Upper lobe of left lung (tissue), 6 donors: ENCODE data around the gene DCANP1. TPM values are rescaled to one million over a fixed set of nuclear protein-coding genes. Genes with fewer than 3 reads are reported as not detected.
A peak's percentile ranks its signal among the peaks of the same experiment; 100 is the strongest.

ENCODE experiments used
- ATAC-seq, 2 donors: fragments of 200-7000 bp; cut with Tn5 transposase; one replicate each; pipeline ENCODE4 v1.9.1; 2022; ENCODE audit warnings: mild to moderate bottlenecking in 2 of 2, moderate library complexity in 2 of 2; ENCODE audit not compliant: low FRiP score in 2 of 2
- DNase-seq, 2 donors: peaks; one replicate each; pipeline ENCODE4 v3.0.0-alpha.2; 2019 to 2020
- H3K27ac ChIP-seq, 4 donors: fragments of 200-600 bp; sonication (generic); one replicate each; pipeline ENCODE4 v1.5.1; 2016 to 2019
- H3K27me3 ChIP-seq, 4 donors: fragments of 200-600 bp; sonication (generic); one replicate each; pipeline ENCODE4 v1.5.1; 2017 to 2019
- H3K36me3 ChIP-seq, 4 donors: fragments of 200-600 bp; sonication (generic); one replicate each; pipeline ENCODE4 v1.5.1; 2016 to 2019
- H3K4me1 ChIP-seq, 4 donors: fragments of 200-600 bp; sonication (generic); one replicate each; pipeline ENCODE4 v1.5.1; 2018 to 2019
- H3K4me3 ChIP-seq, 4 donors: fragments of 200-600 bp; sonication (generic); one replicate each; pipeline ENCODE4 v1.5.1; 2017 to 2019; ENCODE audit warnings: mild to moderate bottlenecking in 2 of 4, moderate library complexity in 1 of 4
- H3K9me3 ChIP-seq, 4 donors: fragments of 200-600 bp; sonication (generic); one replicate each; pipeline ENCODE4 v1.5.1; 2018 to 2019
- EP300 ChIP-seq, 4 donors: sonication (generic); formaldehyde crosslinking; IDR thresholded peaks; one replicate each; pipeline ENCODE4 v1.5.1; 2017; ENCODE audit warnings: antibody characterized with exemption in 4 of 4, control low read depth in 2 of 4
- POLR2A ChIP-seq, 4 donors: fragments of 450-650 bp; IDR thresholded peaks; one replicate each; pipeline ENCODE4 v1.5.1; 2016 to 2017; ENCODE audit warnings: antibody characterized with exemption in 4 of 4, mild to moderate bottlenecking in 2 of 4
- POLR2AphosphoS5 ChIP-seq, 2 donors: sonication (generic); formaldehyde crosslinking; IDR thresholded peaks; one replicate each; pipeline ENCODE4 v1.5.1; 2017; ENCODE audit warnings: antibody characterized with exemption in 2 of 2
- WGBS, 2 donors: methylation state at CpG; one replicate each; pipeline ENCODE4 v1.1.5; 2017 to 2018; 5-methylcytosine and 5-hydroxymethylcytosine counted together
- total RNA-seq, 6 donors: library from RNA; depleted of rRNA in 4 of 6; stranded (reverse); fragments of >200 nt in 4 of 6; gene quantifications; one replicate each; pipeline versions ENCODE4 v1.1.0 to v1.2.1, GENCODE V29; 2016 to 2021
- TF ChIP-seq, protein P1 (sequence below), 6 experiments: fragments of 450-650 bp in 4 of 6; fragments of 200-600 bp in 2 of 6; sonication (generic) in 2 of 6; IDR thresholded peaks; one replicate each; pipeline ENCODE4 v1.5.1; 2016 to 2019; ENCODE audit warnings: antibody characterized with exemption in 6 of 6
- donor health status: DM: no; HTN: no; CAD: no; lungs with moderate emphysema.
- donor health status: DM: no; HTN: yes; CAD: no; lungs with severe emphysema.

Gene DCANP1
- total RNA-seq, 6 donors from 2014 or later = 0.11 to 1.0 (median 0.27) TPM; not detected in 2

GRCh38 chr5:135467871-135468485 is 20.8 kb upstream of the DCANP1 start:
- WGBS, 2 donors = 90 to 95% methylated on average over 2 to 4 of the region's 4 CpGs
- DNase-seq (no peak), ATAC-seq (no peak)
- Histone ChIP-seq H3K27me3 (peaks cover 0 to 4% (median 0%) of the 10 kb centered on the region in 4 donors), H3K4me1 (peaks cover 3 to 8% (median 7%) of the 10 kb centered on the region in 4 donors), H3K4me3 (no peak overlapping the region), H3K36me3 (no peaks in the 10 kb centered on the region), H3K27ac (no peak overlapping the region), H3K9me3 (no peaks in the 10 kb centered on the region)
- no peak for TF ChIP-seq POLR2AphosphoS5 (IDR thresholded peaks at IDR 0.05)
- TF ChIP-seq POLR2A (IDR thresholded peaks at IDR 0.05) = no peak
- no peak for TF ChIP-seq EP300 (IDR thresholded peaks at IDR 0.05)
- TF ChIP-seq, protein P1, sequence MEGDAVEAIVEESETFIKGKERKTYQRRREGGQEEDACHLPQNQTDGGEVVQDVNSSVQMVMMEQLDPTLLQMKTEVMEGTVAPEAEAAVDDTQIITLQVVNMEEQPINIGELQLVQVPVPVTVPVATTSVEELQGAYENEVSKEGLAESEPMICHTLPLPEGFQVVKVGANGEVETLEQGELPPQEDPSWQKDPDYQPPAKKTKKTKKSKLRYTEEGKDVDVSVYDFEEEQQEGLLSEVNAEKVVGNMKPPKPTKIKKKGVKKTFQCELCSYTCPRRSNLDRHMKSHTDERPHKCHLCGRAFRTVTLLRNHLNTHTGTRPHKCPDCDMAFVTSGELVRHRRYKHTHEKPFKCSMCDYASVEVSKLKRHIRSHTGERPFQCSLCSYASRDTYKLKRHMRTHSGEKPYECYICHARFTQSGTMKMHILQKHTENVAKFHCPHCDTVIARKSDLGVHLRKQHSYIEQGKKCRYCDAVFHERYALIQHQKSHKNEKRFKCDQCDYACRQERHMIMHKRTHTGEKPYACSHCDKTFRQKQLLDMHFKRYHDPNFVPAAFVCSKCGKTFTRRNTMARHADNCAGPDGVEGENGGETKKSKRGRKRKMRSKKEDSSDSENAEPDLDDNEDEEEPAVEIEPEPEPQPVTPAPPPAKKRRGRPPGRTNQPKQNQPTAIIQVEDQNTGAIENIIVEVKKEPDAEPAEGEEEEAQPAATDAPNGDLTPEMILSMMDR (IDR thresholded peaks at IDR 0.05) = no peak

GRCh38 chr5:135467051-135467625 is 20.0 kb upstream of the DCANP1 start:
- peaks cover 0 to 4% (median 0%) of the 10 kb centered on the region in 4 donors for H3K27me3 ChIP-seq
- WGBS, 2 donors = 81 to 90% methylated on average over 15 of the region's 15 CpGs
- DNase-seq = no peak

DNA sequence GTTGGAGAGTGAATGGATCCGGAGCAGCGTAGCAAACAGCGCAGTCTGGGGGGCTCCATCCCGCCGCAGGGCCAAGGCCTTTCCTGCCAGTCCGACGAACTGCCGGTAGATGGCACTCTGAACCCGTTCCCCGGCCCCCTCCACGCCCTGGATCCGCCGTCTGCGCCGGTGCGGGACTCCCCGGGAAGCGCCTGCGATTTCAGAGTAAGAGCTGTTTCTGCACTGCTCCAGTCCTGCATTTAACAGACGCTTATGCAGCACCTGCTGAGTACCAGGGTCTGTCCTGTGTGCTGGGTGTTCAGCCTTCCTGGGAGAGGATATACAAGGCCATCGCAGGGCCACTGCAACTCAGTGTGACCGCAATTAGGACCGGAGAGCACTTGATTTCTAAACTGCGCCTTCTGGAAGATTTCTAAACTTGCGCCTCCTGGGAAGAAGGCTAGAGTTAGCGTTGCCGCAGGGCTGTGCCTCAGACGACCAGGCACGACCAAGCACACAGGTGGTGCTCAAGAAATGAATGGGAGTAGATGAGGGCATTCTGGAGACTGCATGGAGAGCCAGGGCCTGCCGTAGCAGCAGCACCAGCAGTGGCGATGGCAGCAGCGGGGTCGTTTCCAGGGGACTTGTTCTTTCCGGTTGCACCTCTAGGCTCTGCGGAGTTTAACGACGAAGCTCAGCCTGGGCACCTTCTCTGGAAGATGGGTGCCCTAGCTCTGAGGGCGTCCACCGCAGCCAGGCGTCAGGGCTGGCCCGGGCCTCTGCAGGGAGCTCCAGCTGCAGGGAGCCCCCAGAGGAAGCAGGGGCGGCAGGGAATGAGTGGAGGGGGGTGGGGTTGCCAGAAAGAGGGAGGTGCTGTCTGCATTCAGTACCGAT is 19.3 kb upstream of the DCANP1 start:
- Histone ChIP-seq H3K36me3 (no peaks in the 10 kb centered on the region), H3K4me1 (peaks cover 3 to 13% (median 12%) of the 10 kb centered on the region in 4 donors), H3K9me3 (no peaks in the 10 kb centered on the region), H3K27me3 (peaks cover 0 to 4% (median 0%) of the 10 kb centered on the region in 4 donors), H3K4me3 (peak overlapping the region in 2 of 4 donors; percentile 17 to 20), H3K27ac (no peak overlapping the region)
- 20 to 21% methylated on average over 17 to 26 of the region's 43 CpGs for WGBS, 2 donors
- peak; percentile 85 to 94 for ATAC-seq
- DNase-seq = peak; percentile 70 to 93
- TF ChIP-seq, protein P1 (IDR thresholded peaks at IDR 0.05) = peak; percentile 74 to 91 (median 82)
- TF ChIP-seq POLR2A (IDR thresholded peaks at IDR 0.05) (no peak), POLR2AphosphoS5 (IDR thresholded peaks at IDR 0.05) (no peak)

More at GRCh38 chr5:135467051-135467625, 20.0 kb upstream of the DCANP1 start:
- ATAC-seq = no peak
- H3K36me3 ChIP-seq = no peaks in the 10 kb centered on the region
- peaks cover 3 to 12% (median 11%) of the 10 kb centered on the region in 4 donors for H3K4me1 ChIP-seq
- no peak for TF ChIP-seq EP300 (IDR thresholded peaks at IDR 0.05)
- H3K9me3 ChIP-seq = no peaks in the 10 kb centered on the region
- H3K27ac ChIP-seq = no peak overlapping the region
- no peak overlapping the region for H3K4me3 ChIP-seq

DNA sequence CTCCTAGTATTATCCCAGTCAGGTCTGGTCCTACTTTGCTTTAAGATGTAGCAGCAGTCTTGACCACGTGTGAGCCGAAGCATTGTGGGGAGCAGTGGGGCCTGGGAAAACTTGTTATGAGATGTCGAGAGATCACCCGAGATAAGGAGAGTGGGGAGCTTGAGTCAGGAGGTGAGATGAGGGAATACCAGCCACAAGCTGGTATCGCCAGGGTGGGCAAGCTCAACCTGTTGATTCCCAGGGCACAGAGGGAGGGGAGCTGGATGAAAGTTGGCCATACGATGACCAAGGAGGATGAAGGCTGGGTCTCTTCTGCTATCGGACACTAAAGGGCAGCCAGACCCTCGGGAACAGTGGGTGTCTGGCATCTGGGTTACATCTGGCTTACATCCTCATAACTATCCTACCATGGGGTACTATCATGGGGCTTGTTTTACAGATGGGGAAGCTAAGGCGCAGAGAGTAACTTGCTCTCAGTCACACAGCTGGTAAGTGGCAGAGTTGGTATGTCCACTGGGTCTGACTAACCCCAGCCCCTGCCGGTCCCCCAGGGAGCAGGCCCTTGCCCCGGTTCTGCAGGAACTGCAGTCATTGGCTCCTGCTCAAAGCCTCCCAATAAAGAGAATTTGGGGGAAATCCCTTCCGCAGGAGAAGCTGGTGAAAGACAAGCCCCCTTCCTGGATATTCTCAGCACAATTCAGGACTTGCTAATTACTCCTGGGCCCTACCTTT is 18.4 kb upstream of the DCANP1 start:
- Histone ChIP-seq H3K9me3 (no peaks in the 10 kb centered on the region), H3K4me3 (no peak overlapping the region), H3K27ac (no peak overlapping the region), H3K27me3 (peaks cover 0 to 4% (median 0%) of the 10 kb centered on the region in 4 donors), H3K36me3 (no peaks in the 10 kb centered on the region), H3K4me1 (peaks cover 3 to 13% (median 12%) of the 10 kb centered on the region in 4 donors)
- ATAC-seq = no peak
- no peak for DNase-seq
- 64 to 72% methylated on average over 8 to 12 of the region's 12 CpGs for WGBS, 2 donors
- no peak for TF ChIP-seq POLR2A (IDR thresholded peaks at IDR 0.05)
- TF ChIP-seq EP300 (IDR thresholded peaks at IDR 0.05) = no peak

GRCh38 chr5:135462304-135462703 is 15.2 kb upstream of the DCANP1 start:
- 0 to 16% methylated on average over 3 to 6 of the region's 6 CpGs for WGBS, 2 donors

More at GRCh38 chr5:135462304-135462703, 15.2 kb upstream of the DCANP1 start:
- Histone ChIP-seq H3K36me3 (no peaks in the 10 kb centered on the region), H3K4me3 (no peak overlapping the region), H3K27ac (no peak overlapping the region), H3K4me1 (peaks cover 17 to 34% (median 29%) of the 10 kb centered on the region in 4 donors), H3K27me3 (peaks cover 0 to 4% (median 0%) of the 10 kb centered on the region in 4 donors), H3K9me3 (no peaks in the 10 kb centered on the region)
- DNase-seq (peak in 1 of 2 donors; percentile 48), ATAC-seq (no peak)
- TF ChIP-seq POLR2A (IDR thresholded peaks at IDR 0.05) = no peak
- TF ChIP-seq, protein P1 (IDR thresholded peaks at IDR 0.05) = peak in 4 of 6 experiments; percentile 23 to 41 (median 36)
